Central memory CD8-positive, alpha-beta T cell (primary cell): ENCODE measurements around the gene HAL.

Experiments
- ATAC-seq: fragments of 150-1000 bp; cut with Tn5 transposase; replicated peaks from 2 replicates; pipeline ENCODE4 v1.10.0; 2022; ENCODE audit warnings: mild to moderate bottlenecking, moderate FRiP score, moderate number of reproducible peaks; ENCODE audit not compliant: poor library complexity, severe bottlenecking; ENCODE audit errors: extremely low read depth
- DNase-seq, 2 donors: peaks; one replicate each; pipeline ENCODE4 v3.0.0; 2021; ENCODE audit warnings: low spot score in 2 of 2
- H3K27ac Mint-ChIP-seq: one replicate; pipeline ENCODE4 v1.8.0; 2022; ENCODE audit warnings: low read depth, mild to moderate bottlenecking, moderate library complexity, mixed read lengths
- H3K27me3 Mint-ChIP-seq: one replicate; pipeline ENCODE4 v1.8.0; 2022; ENCODE audit warnings: mixed read lengths
- H3K36me3 Mint-ChIP-seq: one replicate; pipeline ENCODE4 v1.8.0; 2022; ENCODE audit warnings: mild to moderate bottlenecking, moderate library complexity, mixed read lengths; ENCODE audit not compliant: insufficient read depth
- H3K4me1 Mint-ChIP-seq: one replicate; pipeline ENCODE4 v1.8.0; 2022; ENCODE audit warnings: mixed read lengths
- H3K4me3 Mint-ChIP-seq: one replicate; pipeline ENCODE4 v1.8.0; 2022; ENCODE audit warnings: mild to moderate bottlenecking, moderate library complexity, mixed read lengths
- H3K9me3 Mint-ChIP-seq: one replicate; pipeline ENCODE4 v1.8.0; 2022; ENCODE audit warnings: mixed read lengths

HAL gene

DNA sequence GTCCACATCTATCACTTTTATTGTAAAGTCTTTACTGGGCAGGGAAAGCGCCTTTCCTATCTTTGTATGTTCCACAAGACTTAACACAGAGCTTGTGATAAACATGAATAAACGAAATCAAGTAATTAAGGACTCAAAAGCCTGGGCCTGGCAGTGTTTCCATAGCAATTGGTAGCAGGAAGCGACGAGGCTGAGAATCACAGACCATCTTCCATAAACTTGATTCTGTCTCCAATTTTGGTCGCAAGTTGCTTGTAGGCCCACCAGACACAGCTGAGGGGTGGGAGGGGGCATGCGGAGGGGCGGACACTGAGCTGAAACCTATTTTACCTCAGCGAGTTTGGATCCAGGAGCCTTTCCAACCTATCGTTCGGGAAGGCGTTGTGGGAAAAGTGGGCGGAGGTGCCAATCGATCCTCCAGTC lies 54.0 kb downstream of the HAL start:
- peak overlapping the region; percentile 92 for H3K4me3 Mint-ChIP-seq
- ATAC-seq (peak; percentile 2), DNase-seq (no peak)
- H3K36me3 Mint-ChIP-seq = peaks cover 7% of the 10 kb centered on the region
- no peaks in the 10 kb centered on the region for H3K9me3 Mint-ChIP-seq
- H3K27ac Mint-ChIP-seq = peak overlapping the region; percentile 68
- H3K27me3 Mint-ChIP-seq = no peaks in the 10 kb centered on the region
- peaks cover 11% of the 10 kb centered on the region for H3K4me1 Mint-ChIP-seq

DNA sequence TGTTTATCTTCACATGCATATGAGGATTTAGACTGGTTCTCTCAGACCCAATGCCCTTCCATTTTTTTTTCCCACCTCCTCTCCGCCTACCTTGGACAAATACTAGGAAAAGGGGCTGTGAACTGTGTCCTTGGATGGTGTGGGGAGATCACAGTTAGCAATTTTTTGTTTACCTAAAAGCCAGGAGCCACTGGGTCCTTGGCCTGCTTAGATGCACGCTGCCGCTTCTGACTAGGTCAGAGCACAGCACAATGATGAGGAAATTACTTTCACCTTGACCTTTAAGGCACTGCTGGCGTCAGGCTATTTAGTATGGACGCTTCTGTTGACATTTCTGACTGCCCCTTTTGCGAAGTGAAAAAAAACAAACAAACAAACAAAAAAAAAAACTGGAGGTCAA lies 55.6 kb downstream of the HAL start:
- peaks cover 4% of the 10 kb centered on the region for H3K4me1 Mint-ChIP-seq
- no peaks in the 10 kb centered on the region for H3K27me3 Mint-ChIP-seq
- peak overlapping the region; percentile 47 for H3K4me3 Mint-ChIP-seq
- peaks cover 7% of the 10 kb centered on the region for H3K36me3 Mint-ChIP-seq
- no peak for ATAC-seq
- DNase-seq = no peak
- no peak overlapping the region for H3K27ac Mint-ChIP-seq
- no peaks in the 10 kb centered on the region for H3K9me3 Mint-ChIP-seq
